Transverse colon (tissue), 4 donors: ENCODE results near the gene SCRN2.

Source experiments
- EP300 ChIP-seq: sonication (generic); formaldehyde crosslinking; IDR thresholded peaks from one replicate; pipeline ENCODE4 v1.6.1; 2017; ENCODE audit warnings: antibody characterized with exemption, low read depth
- POLR2A ChIP-seq: fragments of 450-650 bp; IDR thresholded peaks from one replicate; pipeline ENCODE4 v1.6.1; 2016; ENCODE audit warnings: antibody characterized with exemption, mild to moderate bottlenecking, moderate library complexity
- POLR2AphosphoS5 ChIP-seq, 3 donors: sonication (generic); formaldehyde crosslinking; IDR thresholded peaks; one replicate each; pipeline ENCODE4 v1.6.1; 2016; ENCODE audit warnings: antibody characterized with exemption in 3 of 3
- TF ChIP-seq, protein P1 (sequence below), 5 experiments: fragments of 200-600 bp in 3 of 5; fragments of 450-650 bp in 2 of 5; sonication (generic) in 3 of 5; IDR thresholded peaks; 1 replicate in 2 of 5; 2 replicates in 3 of 5; pipeline ENCODE4 v1.5.1; 2016 to 2017; ENCODE audit warnings: antibody characterized with exemption in 5 of 5, inconsistent platforms in 3 of 5, mild to moderate bottlenecking in 2 of 5, moderate library complexity in 1 of 5

DNA sequence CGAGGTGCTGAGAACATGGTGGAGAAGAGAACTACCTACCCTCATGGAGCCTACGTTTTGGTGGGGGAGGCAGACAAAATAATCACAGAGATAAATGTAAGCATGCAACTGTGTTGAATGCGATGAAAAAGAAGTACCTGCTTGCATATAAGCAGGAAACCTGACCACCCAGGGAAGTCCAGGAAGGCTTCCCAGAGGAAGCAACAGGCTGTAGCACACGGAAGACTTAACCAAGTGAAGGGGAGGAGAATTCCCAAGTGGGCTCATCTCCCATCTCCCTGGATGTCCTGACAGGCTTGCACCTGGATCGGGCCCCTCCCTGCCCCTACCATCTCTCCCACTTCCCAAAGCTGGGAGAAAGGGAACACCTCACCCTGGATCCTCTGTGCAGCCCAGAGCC, 2.0 kb downstream of the SCRN2 start:
- TF ChIP-seq, protein P1, sequence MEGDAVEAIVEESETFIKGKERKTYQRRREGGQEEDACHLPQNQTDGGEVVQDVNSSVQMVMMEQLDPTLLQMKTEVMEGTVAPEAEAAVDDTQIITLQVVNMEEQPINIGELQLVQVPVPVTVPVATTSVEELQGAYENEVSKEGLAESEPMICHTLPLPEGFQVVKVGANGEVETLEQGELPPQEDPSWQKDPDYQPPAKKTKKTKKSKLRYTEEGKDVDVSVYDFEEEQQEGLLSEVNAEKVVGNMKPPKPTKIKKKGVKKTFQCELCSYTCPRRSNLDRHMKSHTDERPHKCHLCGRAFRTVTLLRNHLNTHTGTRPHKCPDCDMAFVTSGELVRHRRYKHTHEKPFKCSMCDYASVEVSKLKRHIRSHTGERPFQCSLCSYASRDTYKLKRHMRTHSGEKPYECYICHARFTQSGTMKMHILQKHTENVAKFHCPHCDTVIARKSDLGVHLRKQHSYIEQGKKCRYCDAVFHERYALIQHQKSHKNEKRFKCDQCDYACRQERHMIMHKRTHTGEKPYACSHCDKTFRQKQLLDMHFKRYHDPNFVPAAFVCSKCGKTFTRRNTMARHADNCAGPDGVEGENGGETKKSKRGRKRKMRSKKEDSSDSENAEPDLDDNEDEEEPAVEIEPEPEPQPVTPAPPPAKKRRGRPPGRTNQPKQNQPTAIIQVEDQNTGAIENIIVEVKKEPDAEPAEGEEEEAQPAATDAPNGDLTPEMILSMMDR (IDR thresholded peaks at IDR 0.05): no peak
- TF ChIP-seq POLR2AphosphoS5 (IDR thresholded peaks at IDR 0.05) (no peak), EP300 (no peak), POLR2A (no peak)
